GM12873 (cell line): ENCODE results near the gene GPC1.

Experiments
- CTCF ChIP-seq: IDR thresholded peaks from 2 replicates; pipeline ENCODE4 v1.5.1; 2012; ENCODE audit warnings: low read depth, mild to moderate bottlenecking, moderate library complexity, low read length, control low read depth; ENCODE audit not compliant: insufficient read depth; ENCODE audit errors: missing control alignments

The GPC1 gene

GRCh38 chr2:240435457-240435947, at the start of gene GPC1:
Gene GPC1 (plus strand): TSS chr2:240435663. CDS start chr2:240435919, 256 bp downstream.
- no peak for TF ChIP-seq CTCF

GRCh38 chr2:240386326-240386725, 49.1 kb upstream of the GPC1 start:
- no peak for TF ChIP-seq CTCF

- TF ChIP-seq CTCF = no peak
These were observed 48.2 kb upstream of the GPC1 start for GRCh38 chr2:240387325-240387668.

GRCh38 chr2:240387669-240388358, 47.6 kb upstream of the GPC1 start:
- no peak for TF ChIP-seq CTCF

- no peak for TF ChIP-seq CTCF
These were observed 46.8 kb upstream of the GPC1 start for GRCh38 chr2:240388471-240389301.

GRCh38 chr2:240389302-240389805, 46.1 kb upstream of the GPC1 start:
- no peak for TF ChIP-seq CTCF
